ENCODE results near the gene NECTIN3. TPM values are rescaled to one million over a fixed set of nuclear protein-coding genes. Genes with fewer than 3 reads are reported as not detected.

NECTIN3 gene
- total RNA-seq, 1 donor from 2014 or later, result 13.7 TPM

DNA sequence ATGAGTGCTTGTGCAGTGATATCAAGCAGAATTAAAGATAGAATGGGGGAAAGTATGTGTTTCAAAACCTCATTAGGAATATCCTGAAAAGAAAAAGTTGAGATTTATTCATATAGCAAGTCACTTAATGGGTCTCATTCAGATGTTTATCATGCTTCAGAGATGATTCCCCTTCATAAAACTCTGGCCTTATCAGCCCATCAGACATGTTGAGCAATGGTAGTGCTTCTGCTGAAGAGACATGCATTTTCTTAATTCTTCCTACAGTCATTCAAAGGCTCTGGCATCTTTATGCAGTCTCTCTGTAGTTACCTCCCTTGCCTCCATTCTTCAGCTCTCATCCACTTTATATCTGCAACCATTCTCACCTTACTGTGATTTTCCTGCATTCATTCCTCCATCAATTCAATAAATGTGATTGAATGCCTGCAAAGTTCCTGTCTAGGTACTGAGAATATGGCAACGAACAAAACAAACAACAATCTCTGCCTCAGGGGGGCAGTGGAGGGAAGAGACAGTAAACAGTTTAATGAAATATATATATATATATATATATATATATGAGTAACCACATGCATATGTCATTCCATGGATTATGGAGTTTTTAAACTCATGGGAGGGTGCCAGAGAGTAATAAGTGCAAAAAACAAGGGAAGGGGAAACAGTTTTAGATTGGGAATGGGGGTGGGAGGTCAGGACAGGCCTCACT lies 138.5 kb downstream of the NECTIN3 start:
- no peak for DNase-seq

DNA sequence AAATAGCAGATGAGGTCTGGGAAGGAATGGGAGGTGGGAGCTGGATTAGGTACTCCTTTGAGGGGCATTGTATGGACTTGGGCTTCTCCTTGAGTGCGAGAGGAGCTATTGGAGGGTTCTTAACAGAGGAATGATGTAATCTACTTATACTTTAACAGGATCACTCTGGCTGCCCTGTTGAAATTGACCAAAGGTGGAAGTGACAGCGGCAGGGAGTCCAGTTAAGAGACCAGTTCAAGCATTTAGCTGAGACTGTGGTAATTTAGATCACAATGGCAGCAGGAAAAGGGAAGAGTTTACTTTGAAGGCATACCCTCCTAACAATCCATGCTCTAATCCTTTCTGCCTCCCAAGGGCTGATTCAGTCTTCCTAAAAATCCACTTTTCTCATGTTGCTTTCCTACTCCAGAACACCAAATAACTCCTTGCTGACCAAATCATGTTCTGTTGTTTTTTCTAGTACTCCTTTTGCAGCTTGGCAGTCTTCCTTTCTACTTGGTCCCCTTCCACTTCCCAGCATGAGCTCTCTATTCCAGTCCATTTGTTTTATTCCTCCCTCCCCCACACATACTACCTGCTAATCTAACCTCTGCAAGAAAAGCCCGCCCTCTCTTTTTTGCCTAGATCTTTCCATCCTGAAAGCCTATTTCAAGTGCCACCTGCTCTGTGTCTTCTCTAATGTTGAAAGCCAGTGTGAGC lies 139.4 kb downstream of the NECTIN3 start:
- DNase-seq, result no peak

DNA sequence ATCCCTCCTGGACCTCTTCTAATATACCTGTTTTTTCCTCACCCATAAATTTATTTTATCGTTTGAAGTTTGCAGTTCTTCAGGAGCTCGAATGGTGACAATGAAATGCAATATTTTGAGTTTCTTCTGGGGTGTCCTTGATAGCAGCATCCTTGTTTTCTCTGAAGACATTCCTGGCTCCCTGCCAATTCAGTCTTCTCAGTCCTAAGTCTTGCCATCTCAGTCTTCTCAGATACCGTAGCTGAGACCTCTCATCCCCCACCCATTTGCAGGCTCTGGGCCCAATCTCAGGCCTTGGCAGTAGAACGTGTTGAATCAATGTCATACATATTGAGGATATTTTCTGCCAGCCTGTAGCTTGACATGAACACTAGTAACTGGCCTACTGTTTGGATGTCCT lies 140.9 kb downstream of the NECTIN3 start:
- DNase-seq, result no peak

DNA sequence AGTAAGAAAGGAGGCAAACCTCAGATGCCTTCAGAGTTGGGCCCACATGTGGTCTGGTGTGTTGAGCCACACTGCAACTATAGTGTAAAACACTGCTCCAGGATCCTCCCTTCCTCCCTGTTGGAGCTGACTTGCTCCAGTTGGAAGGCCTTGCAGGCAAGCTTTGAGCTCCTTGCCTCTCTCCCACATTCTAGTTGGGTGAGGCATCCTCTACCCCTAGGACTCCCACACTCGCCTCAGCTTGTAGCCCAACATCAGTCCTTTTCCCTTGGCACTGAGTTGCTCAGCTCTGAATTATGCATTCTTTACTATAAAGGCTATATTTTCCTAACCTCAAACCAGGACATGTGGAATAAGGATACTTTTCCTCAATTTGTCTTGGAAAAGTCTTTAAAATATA lies 143.9 kb downstream of the NECTIN3 start:
- DNase-seq, result no peak

DNA sequence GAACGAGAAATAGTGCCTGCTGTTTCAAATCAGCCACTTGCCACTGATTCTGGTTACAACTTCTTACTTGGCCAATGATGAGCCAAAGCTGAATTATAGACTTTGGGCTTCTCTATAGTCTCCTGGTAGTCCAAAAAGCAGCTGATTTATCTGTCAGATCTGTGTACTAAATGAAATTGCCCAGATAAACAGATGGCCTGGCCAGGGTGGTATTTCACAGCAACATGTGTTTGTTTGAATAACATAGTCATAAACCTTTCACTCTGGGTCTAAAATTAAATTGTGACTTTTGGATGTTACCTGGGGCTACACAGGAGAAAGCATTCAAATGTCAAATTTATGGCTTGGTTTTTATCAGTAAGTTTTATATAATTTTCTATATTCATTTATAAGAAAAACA lies 147.0 kb downstream of the NECTIN3 start:
- no peak for DNase-seq

DNA sequence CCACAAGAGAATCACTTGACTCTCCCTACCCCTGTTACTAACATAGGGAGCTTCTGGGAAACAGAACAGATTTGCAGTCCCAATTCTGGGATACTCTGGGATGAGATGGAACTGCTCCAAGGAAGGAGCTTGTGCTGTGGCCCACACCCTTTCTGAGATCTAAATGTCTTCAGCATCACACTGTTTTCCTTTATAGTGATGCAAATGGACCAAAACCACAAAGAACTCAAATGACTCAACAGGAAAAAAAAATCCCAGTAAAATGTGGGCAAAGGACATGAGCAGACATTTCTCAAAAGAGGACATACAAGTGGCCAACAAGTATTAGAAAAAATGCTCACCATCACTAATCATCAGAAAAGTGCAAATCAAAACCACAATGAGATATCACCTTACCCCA lies 155.6 kb downstream of the NECTIN3 start:
- no peak for DNase-seq

DNA sequence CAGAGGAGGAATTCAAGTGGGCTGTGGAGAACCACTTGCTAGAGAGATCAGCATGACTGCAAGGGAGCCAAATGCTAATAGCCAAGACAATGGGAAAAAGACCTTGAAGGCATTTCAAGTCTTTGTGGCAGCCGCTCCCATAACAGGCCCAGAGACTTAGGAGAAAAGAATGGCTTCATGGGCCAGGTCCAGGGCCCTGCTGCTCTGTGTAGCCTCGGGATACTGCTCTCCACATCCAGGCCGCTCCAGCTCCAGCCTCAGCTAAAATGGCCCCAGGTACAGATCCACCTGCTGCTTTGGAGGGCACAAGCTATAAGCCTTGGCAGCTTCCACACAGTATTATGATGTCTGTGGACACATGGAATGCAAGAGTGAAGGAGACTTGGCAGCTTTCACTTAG lies 157.7 kb downstream of the NECTIN3 start:
- no peak for DNase-seq

DNA sequence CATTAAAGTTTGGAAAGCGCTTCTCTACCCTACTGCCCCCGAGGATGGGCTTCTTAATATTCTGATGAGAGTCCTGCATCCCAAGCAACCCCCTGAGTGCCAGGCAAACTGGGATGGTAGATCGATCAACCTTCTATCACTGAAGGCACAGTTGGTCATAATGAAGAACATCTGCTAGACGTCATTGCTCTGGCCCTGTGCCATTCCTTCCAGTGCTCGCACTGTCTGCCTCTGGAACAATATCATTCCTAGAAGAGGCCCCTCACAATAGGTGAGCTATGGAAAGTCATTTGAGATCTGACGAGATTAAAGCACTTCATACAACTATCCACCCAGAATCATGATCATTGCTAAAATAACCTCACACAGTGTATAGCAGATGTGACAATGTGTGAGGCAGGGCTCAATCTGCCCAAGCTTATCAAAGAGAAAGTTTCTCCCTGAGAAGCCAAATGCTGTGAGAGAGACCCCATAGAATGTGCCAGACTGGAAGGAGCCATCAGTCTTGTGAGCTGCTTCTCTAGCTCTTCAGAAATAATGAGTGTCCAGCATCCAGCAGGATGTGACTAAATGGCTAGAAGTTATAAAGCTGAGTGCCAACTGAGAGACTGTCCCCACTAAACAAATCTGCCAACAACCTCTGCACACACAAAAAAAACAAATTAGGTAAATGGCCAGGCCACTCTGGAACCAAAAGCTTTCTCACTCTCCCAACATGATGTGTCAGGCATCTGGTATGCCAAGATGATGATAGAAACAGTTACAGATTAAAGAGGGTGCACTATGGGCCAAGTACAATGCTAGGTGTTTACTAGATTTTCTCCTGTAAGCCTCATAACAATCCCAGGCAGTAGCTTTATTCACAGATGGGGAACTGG lies 165.5 kb downstream of the NECTIN3 start:
- DNase-seq, result no peak

DNA sequence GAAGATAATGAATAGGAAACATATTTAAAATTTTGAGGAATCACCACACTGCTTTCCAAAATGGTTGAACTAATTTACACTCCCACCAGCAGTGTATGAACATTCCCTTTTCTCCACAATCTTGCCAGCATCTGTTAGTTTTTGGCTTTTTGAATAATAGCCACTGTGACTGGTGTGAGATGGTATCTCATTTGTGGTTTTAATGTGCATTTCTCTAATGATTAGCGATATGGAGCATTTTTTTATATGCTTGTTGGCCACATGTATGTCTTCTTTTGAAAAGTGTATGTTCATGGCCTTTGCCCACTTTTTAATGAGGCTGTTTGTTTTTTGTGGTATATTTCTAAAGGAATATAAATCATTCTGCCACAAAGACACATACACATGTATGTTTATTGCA lies 166.3 kb downstream of the NECTIN3 start:
- no peak for DNase-seq

DNA sequence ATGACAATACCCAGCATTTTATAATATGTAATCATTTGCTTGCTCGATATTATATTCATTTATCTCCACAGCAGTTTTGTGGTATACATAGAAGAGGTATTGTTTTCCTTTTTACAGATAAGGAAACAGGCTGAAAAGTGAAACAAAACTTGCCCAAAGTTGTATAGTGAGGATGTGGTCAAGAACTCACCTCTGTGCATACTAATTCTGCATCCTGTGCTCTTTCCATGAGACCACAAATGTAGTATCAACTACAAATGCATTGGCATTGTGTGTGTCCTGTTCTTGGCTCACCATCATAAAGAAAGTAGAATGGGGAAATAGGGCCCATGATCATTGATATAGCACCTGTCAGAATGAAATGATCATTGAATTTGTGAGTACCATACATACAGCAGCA lies 167.3 kb downstream of the NECTIN3 start:
- DNase-seq, result no peak

DNA sequence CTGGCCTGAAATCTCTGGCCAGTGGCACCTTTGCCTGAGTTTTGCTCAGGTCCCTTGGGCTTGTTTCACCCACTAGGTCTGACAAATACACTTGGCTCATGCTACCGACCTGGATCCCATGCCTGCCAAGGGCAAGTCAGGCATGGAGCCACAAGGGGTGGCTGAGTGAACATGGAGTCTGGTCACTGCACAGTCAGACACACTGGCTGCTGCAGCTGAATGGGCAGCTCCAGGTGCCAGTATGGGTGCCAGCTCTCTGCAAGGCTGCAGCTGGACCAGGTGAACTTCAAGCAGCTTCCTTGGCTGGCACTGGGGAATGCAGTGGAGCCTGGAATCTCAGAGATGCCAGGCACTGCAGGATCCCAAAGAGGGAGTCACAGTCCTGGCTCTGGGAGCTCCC lies 170.3 kb downstream of the NECTIN3 start:
- DNase-seq, result no peak
